ENCODE results near the gene SLC15A3. TPM values are rescaled to one million over a fixed set of nuclear protein-coding genes. Genes with fewer than 3 reads are reported as not detected.

Gene SLC15A3
- total RNA-seq, 1 donor from 2014 or later, result 3.5 TPM

- Mint-ChIP-seq H3K27me3 (peaks cover 11% of the 10 kb centered on the region), H3K36me3 (no peaks in the 10 kb centered on the region), H3K4me3 (no peak overlapping the region), H3K27ac (no peak overlapping the region), H3K9me3 (no peaks in the 10 kb centered on the region), H3K4me1 (ENCODE audit: unreplicated experiment) (peaks cover under 1% of the 10 kb centered on the region)
- TF ChIP-seq CTCF (conservative IDR thresholded peaks at IDR 0.05), result no peak
- no peak for DNase-seq (ENCODE audit: extremely low spot score, unreplicated experiment)
Observed at GRCh38 chr11:60987577-60988277, 35.8 kb upstream of the SLC15A3 start.

GRCh38 chr11:60985991-60986915 is 34.3 kb upstream of the SLC15A3 start:
- no peak overlapping the region for H3K4me3 Mint-ChIP-seq
- H3K9me3 Mint-ChIP-seq, result no peaks in the 10 kb centered on the region
- no peaks in the 10 kb centered on the region for H3K36me3 Mint-ChIP-seq
- TF ChIP-seq CTCF (conservative IDR thresholded peaks at IDR 0.05), result no peak
- no peak for DNase-seq (ENCODE audit: extremely low spot score, unreplicated experiment)
- peaks cover 11% of the 10 kb centered on the region for H3K27me3 Mint-ChIP-seq
- no peaks in the 10 kb centered on the region for H3K4me1 Mint-ChIP-seq (ENCODE audit: unreplicated experiment)
- no peak overlapping the region for H3K27ac Mint-ChIP-seq

- Mint-ChIP-seq H3K9me3 (no peaks in the 10 kb centered on the region), H3K4me1 (ENCODE audit: unreplicated experiment) (no peaks in the 10 kb centered on the region), H3K27ac (no peak overlapping the region), H3K4me3 (no peak overlapping the region), H3K27me3 (peaks cover 9% of the 10 kb centered on the region), H3K36me3 (no peaks in the 10 kb centered on the region)
- TF ChIP-seq CTCF (conservative IDR thresholded peaks at IDR 0.05), result no peak
- no peak for DNase-seq (ENCODE audit: extremely low spot score, unreplicated experiment)
Observed at GRCh38 chr11:60985501-60985900, 33.5 kb upstream of the SLC15A3 start.

- H3K4me3 Mint-ChIP-seq, result no peak overlapping the region
- no peak overlapping the region for H3K27ac Mint-ChIP-seq
- H3K27me3 Mint-ChIP-seq, result peaks cover 7% of the 10 kb centered on the region
- H3K9me3 Mint-ChIP-seq, result no peaks in the 10 kb centered on the region
- no peak for DNase-seq (ENCODE audit: extremely low spot score, unreplicated experiment)
- H3K4me1 Mint-ChIP-seq (ENCODE audit: unreplicated experiment), result no peaks in the 10 kb centered on the region
- no peaks in the 10 kb centered on the region for H3K36me3 Mint-ChIP-seq
- TF ChIP-seq CTCF (conservative IDR thresholded peaks at IDR 0.05), result no peak
Observed at GRCh38 chr11:60984636-60985035, 32.7 kb upstream of the SLC15A3 start.

- no peaks in the 10 kb centered on the region for H3K36me3 Mint-ChIP-seq
- peaks cover 3% of the 10 kb centered on the region for H3K27me3 Mint-ChIP-seq
- no peak overlapping the region for H3K4me3 Mint-ChIP-seq
- TF ChIP-seq CTCF (conservative IDR thresholded peaks at IDR 0.05), result no peak
- no peak for DNase-seq (ENCODE audit: extremely low spot score, unreplicated experiment)
- no peaks in the 10 kb centered on the region for H3K9me3 Mint-ChIP-seq
- no peaks in the 10 kb centered on the region for H3K4me1 Mint-ChIP-seq (ENCODE audit: unreplicated experiment)
- no peak overlapping the region for H3K27ac Mint-ChIP-seq
Observed at GRCh38 chr11:60984149-60984548, 32.2 kb upstream of the SLC15A3 start.

Data from type B pancreatic cell (in vitro differentiated cells).